Measurements from ENCODE around the gene C17orf58. TPM values are rescaled to one million over a fixed set of nuclear protein-coding genes. Genes with fewer than 3 reads are reported as not detected.

C17orf58 gene
- total and polyA plus RNA-seq, 2 of the 8 experiments (the other 6 are each of a cell fraction or from before 2014, with no cell fraction given): 22.6 to 24.1 TPM

DNA sequence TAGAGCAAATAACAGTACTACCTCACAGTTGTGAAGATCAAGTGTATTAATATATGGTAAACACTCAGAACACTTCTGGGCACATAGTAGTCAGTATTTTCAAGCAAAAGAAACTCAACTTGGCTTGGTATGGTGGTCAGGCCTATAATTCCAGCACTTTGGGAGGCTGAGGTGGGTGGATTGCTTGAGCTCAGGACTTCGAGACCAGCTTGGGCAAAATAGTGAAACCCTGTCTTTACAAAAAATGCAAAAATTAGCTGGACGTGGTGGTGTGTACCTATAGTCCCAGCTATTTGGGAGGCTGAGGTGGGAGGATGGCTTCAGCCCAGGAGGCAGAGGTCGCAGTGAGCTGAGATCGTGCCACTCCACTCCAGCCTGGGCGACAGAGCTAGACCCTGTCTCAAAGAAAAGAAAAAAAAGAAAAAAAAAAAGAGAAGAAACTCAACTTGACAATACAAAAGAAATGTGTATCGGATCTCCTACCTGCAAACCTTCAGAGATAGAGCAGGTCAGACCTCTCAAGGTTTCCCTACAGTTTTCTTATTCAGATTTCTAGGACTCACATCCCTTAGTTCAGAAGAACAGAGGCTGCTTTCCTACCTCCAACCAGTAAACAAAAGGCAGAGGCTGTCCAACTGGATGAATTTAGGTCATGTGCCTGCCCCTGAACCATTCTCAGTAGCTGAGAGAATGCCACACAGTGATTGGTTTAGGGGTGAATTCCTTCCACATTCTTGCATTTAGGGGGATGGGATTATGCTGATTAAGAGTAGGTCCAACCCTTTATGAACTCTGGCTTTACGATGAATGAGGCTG, 37.6 kb upstream of the C17orf58 start (continued):
- TF ChIP-seq POU5F1 (IDR thresholded peaks at IDR 0.05; ENCODE audit: low read depth, low read length) (peak; percentile 83; the same call in 1 of the 2 replicates), E2F6 (IDR thresholded peaks at IDR 0.05) (no peak), GABPA (IDR thresholded peaks at IDR 0.05; ENCODE audit: borderline replicate concordance, insufficient read depth, low read length) (no peak), POLR2AphosphoS5 (IDR thresholded peaks at IDR 0.05; ENCODE audit: low read depth, low read length) (peak; percentile 39; the same call in 1 of the 2 replicates), USF2 (IDR thresholded peaks at IDR 0.05; ENCODE audit: low read length) (peak; percentile 82), CBX5 (IDR thresholded peaks at IDR 0.05; ENCODE audit: low read depth, low read length) (no peak)

Data from H1 (cell line).